HG02571 (cell line): ENCODE results near the gene PLXNB3.
"Not testable (repeated sequence)": the region's sequence is repeated elsewhere in the genome, so short reads cannot be mapped to it uniquely, and the experiment has no call there.

Experiments used
- ATAC-seq: cut with Tn5 transposase; IDR thresholded peaks from one replicate; pipeline ENCODE4 v1.9.1; 2021; ENCODE audit warnings: mild to moderate bottlenecking, moderate library complexity; ENCODE audit not compliant: unreplicated experiment

PLXNB3 gene

DNA sequence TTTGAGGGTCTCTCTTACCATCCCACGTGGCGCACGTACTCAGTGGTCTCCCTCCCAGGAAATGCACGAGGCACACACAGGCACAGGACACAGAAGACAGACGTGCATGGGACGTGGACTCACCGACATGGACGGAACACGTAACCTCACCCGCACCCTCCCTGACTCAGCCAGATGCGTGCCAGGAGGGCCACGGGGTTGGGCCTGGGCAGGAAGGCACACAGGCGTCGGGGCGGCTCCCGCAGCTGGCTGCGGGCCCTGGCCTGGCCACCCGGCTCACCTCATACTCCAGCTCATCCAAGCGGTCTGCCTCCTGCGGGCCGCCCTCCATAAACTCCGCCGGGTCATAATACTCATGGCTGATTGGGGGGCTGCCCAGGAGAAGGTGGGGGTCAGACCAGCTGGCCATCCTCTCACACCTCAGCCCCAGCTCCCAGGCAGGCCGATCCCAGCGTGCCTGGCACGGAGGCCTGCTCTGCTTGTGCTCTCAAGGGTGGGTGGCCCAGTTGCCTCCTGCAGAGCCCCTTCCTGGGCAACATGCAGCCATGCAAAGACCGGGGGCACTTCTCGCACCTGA, 43.0 kb downstream of the PLXNB3 start:
- ATAC-seq: no peak

DNA sequence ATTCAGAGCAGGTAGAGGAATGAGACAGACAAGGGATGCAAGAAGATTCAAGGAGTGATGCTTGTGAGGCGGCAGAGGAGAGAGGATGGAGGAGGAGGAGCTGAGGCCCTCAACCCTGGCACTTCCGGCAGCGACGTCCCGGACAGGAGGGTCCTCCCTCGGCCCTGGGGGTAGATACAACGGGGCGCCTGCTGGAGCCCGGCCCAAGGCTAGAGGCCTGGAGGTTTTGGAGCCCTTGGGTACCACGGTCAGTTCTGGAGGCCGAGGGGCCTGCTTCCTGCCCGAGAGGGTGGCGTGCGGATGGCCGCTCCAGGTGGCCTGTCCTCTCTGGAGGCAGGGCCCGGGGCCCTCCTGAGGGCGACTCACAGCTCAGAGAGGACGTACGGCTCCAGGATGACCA, 43.9 kb downstream of the PLXNB3 start:
- no peak for ATAC-seq

DNA sequence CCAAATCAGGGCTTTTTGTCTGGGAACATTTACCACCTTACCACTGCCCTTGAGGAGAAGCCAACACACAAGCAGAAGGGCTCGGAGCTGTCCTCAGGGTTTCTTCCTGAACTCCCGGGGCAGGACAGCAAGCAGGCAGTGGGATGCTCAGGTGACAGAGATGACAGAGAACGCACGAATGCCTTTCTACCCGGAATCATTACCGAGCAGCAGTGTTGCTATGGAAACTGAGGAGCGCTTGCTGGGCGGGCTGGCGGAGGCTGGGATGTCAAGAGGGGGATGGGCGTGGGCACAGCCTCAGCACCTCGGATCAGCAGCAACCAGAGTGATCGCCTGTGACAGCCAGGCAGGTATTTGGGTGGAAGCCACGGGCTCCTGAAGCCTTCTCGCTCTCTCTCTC, 48.2 kb downstream of the PLXNB3 start:
- no peak for ATAC-seq

DNA sequence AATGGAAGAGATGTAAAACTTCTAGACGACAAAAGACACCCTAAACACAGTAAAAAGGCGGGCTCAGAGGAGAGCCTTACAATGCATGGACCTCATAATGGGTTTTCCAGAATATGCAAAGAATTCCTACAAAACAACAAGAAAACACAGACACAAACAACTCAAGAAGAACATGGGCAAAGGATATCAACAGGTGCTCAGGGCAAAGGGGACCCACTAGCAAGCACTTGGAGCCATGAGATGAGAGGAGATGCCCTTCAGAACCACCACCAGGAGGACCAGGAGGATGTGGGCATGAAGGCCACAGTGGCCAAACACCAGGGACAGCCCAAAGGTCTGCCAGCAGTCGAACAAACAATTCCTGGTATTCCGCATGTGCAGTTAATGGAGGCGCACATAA, 49.1 kb downstream of the PLXNB3 start:
- no peak for ATAC-seq

DNA sequence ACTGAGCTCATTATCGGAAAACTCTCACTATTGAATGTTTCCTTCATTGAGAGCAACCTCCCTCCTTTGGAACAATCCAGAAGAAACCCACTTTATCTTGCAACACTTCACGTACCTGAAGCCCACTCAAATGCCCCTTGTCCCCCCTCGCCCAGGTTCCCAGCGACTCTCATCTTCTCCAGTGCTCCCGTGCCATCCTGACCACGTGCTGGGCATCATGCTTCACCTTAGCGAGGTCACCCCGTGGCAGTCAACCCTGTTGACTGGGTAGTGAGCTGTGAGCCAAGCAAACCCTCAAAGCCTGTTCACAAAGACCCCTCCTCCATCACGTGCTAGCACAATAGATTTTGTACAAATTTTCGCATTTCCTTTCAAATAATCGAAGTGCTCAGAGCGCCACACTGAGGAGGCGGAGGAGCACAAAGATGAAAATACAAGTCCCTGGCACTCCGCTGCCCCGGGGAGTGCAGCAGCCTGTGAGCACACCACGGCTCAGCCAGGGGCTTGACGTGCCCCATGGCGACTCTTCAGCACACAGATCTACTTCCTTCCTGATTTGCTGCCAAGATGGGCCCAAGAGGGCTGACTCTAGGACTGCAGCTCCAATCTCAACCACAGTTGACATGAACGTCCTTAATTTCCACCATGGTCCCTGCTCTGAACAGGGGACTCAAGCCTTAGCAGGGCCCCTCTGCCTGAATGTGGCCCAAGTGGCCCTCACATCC, 50.7 kb downstream of the PLXNB3 start:
- ATAC-seq: no peak

DNA sequence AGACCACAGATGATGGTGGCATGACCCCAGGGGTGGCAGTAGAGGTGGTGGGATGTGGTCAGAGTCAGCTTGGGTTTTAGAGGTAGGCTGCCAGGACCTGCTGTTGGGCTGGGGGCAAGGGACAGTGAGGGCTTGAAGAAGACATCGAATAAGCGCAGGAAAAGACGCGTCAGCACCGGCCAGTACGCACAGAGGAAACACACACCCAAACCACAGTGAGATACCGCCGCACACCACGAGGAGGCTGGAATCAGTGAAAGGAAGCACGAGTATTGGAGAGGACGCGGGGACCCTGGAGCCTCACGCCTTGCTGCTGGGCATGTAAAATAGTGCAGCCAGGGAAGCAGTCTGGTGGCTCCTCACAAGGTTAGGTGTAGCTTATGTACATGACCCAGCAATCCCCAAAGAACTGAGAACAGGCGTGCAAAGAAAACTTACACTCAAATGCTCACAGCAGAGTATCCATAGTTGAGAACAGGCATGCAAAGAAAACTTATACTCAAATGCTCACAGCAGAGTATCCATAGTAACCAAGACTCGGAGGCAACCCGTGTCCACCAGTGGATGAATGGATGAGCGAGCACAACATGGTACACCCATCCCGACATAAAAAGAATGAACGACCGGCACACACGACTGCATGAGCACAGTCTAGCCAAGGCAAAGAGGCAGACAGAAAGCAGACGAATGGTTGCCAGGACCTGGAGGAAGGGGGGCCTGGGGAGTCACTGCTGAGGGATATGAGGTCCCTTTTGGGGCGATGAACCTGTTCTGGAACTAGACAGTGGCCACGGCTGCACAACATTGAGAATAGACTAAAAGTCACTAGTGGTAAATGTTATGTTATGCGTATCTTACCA, 53.0 kb downstream of the PLXNB3 start:
- ATAC-seq: no peak

DNA sequence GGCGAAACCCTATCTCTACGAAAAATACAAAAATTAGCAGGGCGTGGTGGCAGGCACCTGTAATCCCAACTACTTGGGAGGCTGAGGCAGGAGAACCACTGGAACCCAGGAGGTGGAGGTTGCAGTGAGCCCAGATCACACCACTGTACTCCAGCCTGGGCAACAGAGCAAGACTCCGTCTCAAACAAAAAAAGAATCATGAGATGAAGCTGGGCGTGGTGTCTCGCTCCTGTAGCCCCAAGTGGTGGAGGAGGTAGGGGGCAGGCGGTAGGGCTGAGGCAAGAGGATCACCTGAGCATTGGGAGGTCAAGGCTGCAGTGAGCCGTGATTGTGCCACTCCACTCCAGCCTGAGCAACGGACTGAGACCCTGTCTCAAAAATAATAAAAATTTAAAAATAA, 54.0 kb downstream of the PLXNB3 start:
- not testable (repeated sequence) for ATAC-seq

DNA sequence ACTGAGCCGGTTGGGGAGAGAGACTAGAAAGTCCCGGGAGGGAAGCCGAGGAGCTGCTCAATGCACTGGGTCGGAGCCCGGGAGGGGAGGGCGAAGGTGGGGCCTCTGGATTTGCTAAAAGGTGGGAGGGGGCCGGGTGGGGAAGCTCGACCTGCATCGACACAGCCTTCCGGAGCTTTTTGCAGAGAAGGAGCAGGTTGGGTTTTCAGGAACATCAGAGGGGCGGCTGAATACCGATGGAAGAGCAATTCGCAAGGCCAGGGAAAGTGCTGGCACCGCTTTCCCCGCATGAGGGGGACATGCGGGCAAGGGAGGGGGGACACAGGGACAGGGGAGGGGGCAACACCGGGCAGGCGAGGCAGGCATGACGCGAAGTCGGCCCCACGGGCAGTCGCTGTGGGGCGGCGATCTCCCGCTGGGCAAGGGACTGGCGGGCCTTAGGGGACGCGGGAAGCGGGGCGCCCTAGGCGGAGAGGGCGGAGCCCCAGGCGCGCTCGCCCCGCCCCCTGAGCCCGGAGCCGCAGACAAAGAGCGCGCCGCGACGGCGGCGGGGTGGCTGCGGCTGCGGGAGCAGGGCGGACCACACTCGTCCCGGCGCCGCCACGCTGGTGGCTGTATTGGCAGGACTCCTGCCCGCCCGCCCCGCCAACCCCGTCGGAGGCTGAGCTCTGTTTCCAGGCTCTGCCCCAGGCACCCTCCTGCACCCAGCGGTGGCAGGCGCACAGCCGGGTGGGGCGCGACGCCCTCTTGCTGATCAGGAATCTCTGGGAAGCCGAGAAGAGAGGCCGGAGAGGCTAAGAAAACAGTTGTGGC, 54.7 kb downstream of the PLXNB3 start:
- ATAC-seq: no peak

DNA sequence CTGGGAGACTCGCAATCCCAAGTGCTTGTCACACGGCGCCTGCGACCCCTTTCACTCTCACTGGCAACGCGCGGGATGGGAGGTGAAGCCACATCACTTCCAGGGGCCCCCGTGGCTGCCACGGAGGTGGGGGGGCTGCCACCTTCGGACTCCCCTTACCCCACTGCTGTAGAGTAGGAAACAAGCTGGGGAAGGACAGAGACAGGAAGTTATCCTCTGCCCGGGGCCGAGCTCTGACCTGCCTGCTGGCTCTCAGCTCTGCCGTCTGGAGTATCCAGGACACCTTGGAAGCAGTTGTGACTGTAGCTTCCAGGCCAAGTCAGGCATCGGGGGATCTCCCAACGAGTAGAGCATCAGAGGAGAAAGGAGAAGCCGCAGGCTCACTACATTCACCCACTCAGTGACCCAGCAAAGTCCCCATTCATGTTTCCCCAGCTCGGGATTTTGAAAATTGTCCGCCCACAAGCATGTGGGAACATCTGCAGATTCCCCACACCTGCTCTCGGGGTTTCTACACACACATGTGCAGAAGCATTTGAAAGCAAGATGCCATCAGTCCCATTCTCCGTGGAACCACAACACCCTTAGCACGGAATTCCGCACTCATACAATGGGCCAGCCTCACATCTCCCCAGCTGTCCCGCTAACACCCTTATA, 55.5 kb downstream of the PLXNB3 start:
- no peak for ATAC-seq

DNA sequence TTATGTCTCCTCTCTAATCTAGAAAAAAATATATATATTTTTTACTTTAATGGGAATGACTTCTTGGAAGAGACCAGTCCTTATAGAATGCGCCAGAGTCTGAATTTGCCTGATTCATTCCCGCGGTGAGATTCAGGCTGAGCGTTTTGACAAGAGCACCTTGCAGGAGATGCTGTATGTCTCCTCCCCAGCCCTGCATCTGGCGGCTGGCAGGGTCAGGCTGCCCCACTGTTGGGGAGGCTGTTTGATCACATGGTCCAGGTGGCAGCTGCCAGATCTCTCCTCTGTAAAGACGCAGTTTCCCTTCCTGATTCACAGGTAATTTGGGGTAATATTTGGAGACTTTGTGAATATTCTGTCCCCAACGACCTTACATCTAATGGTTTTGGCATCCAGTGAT, 56.6 kb downstream of the PLXNB3 start:
- no peak for ATAC-seq

DNA sequence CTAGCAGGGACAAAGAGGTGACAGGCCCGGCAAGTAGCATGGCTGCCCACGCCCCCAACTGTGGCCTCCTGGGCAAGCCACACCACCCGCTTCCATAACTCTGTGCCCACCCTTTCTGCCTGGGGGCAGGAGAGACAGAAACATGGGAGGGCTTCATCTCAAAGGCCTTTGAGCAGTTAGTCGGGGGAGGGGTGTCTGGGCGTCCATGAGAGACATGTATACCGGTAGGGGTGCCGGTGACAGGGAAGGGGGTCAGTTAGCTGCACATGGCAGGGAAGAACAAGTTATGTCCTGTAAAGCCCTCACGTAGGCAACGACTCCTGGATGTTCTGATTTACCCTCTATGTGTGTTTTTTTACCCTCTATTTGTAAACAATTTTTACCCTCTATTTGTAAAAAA, 57.0 kb downstream of the PLXNB3 start:
- ATAC-seq: no peak

DNA sequence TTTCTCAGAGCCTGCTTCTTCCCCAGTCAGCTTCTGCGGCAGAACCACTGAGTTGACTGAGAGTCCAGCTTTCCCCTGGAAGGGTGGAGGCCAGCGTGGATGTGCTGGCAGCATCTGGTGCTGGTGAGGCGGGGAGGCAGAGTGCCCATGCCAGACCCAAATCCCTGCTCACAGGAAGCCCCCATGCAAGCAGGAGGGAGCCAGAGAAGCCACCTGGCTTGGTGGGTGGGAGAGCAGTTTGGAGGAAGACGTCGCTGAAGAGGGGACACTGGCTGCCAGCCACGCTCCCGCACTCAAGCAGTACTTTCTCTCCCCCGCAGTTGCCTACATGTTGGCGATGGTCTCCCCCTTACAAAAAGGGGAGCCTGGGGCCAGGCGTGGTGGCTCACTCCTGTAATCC, 60.3 kb downstream of the PLXNB3 start:
- no peak for ATAC-seq

DNA sequence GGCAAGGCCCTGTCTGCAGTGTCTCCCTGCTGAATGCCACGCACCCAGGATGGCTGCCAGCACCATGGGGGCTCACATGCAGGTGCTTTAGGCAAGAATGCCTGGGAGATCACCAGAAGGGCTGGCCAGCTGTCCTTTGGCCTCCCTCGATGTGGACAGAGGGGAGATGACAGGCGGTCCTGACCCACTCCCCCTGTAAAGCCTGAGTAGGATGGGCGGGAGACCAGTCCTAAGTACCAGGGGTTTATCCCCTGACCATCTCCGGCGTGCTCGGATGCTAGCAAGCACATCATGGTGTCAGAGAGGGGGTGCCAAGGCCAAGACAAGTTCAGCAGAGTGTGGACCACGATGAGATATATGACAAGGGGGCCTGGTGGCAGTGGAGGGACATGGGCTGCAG, 61.0 kb downstream of the PLXNB3 start:
- ATAC-seq: no peak
